NB4 (cell line): ENCODE data around the gene GPR146.

Experiments
- CTCF ChIP-seq: IDR thresholded peaks from one replicate; pipeline ENCODE4 v1.5.1; 2012; ENCODE audit warnings: low read depth, low read length
- POLR2A ChIP-seq: IDR thresholded peaks from 2 replicates; pipeline ENCODE4 v1.6.1; 2011; ENCODE audit warnings: mild to moderate bottlenecking; ENCODE audit not compliant: insufficient read length; ENCODE audit errors: extremely low read depth

GRCh38 chr7:1030444-1031070 is 13.8 kb upstream of the GPR146 start:
- TF ChIP-seq POLR2A (no peak), CTCF (no peak)
